KMS-11 (cell line): ENCODE results near the gene TUT4.
A peak's percentile ranks its signal among the peaks of the same experiment; 100 is the strongest.

Experiments
- H2AFZ ChIP-seq: fragments of 200-600 bp; sonication (generic); 2 replicates; pipeline ENCODE4 v1.6.1; 2016; ENCODE audit warnings: antibody characterized with exemption, mixed run types, low read depth
- H3K27ac ChIP-seq: fragments of 200-600 bp; sonication (generic); 2 replicates; pipeline ENCODE4 v1.6.1; 2016; ENCODE audit warnings: mild to moderate bottlenecking, mixed run types
- H3K27me3 ChIP-seq: fragments of 200-600 bp; sonication (generic); 2 replicates; pipeline ENCODE4 v1.6.1; 2017; ENCODE audit warnings: mild to moderate bottlenecking, low read depth, mixed run types, moderate library complexity; ENCODE audit not compliant: insufficient read depth
- H3K36me3 ChIP-seq: fragments of 200-600 bp; sonication (generic); 2 replicates; pipeline ENCODE4 v1.6.1; 2017; ENCODE audit warnings: mild to moderate bottlenecking, mixed run types; ENCODE audit not compliant: insufficient read depth
- H3K4me1 ChIP-seq: fragments of 200-600 bp; sonication (generic); 2 replicates; pipeline ENCODE4 v1.6.1; 2016; ENCODE audit warnings: mild to moderate bottlenecking, low read depth, mixed run types; ENCODE audit not compliant: poor library complexity, severe bottlenecking
- H3K4me2 ChIP-seq: fragments of 200-600 bp; sonication (generic); 2 replicates; pipeline ENCODE4 v1.7.0; 2016; ENCODE audit warnings: mild to moderate bottlenecking, mixed run types
- H3K4me3 ChIP-seq: fragments of 200-600 bp; sonication (generic); IDR thresholded peaks from 2 replicates; pipeline ENCODE4 v1.6.1; 2017; ENCODE audit warnings: low read depth, low read length, mixed read lengths; ENCODE audit not compliant: insufficient read depth
- H3K79me2 ChIP-seq: fragments of 200-600 bp; sonication (generic); 2 replicates; pipeline ENCODE4 v1.6.1; 2016; ENCODE audit warnings: low read depth, mixed run types; ENCODE audit not compliant: insufficient read depth
- H3K9ac ChIP-seq: fragments of 200-600 bp; sonication (generic); 2 replicates; pipeline ENCODE4 v1.6.1; 2016; ENCODE audit warnings: mild to moderate bottlenecking, mixed run types
- H4K20me1 ChIP-seq: fragments of 200-600 bp; sonication (generic); 2 replicates; pipeline ENCODE4 v1.6.1; 2016; ENCODE audit warnings: mild to moderate bottlenecking, mixed run types; ENCODE audit not compliant: insufficient read depth
- CTCF ChIP-seq: fragments of 200-600 bp; sonication (generic); conservative IDR thresholded peaks from 2 replicates; pipeline ENCODE4 v1.6.1; 2017; ENCODE audit warnings: low read depth, mild to moderate bottlenecking, antibody characterized with exemption, low read length, moderate library complexity, mixed read lengths

The TUT4 gene

GRCh38 chr1:52414942-52415341 lies 137.9 kb downstream of the TUT4 start:
- TF ChIP-seq CTCF: no peak
- Histone ChIP-seq H3K9ac (no peak overlapping the region), H4K20me1 (no peaks in the 10 kb centered on the region), H3K4me2 (no peak overlapping the region), H3K27me3 (no peaks in the 10 kb centered on the region), H3K36me3 (peaks cover 35% of the 10 kb centered on the region), H3K4me3 (no peak overlapping the region), H3K27ac (no peak overlapping the region), H3K79me2 (no peaks in the 10 kb centered on the region), H2AFZ (no peak overlapping the region), H3K4me1 (no peaks in the 10 kb centered on the region)

GRCh38 chr1:52413410-52413989 lies 139.4 kb downstream of the TUT4 start:
- H3K4me3 ChIP-seq: no peak overlapping the region
- no peak overlapping the region for H3K9ac ChIP-seq
- no peak overlapping the region for H3K27ac ChIP-seq
- H3K27me3 ChIP-seq: no peaks in the 10 kb centered on the region
- no peaks in the 10 kb centered on the region for H3K79me2 ChIP-seq
- H3K4me2 ChIP-seq: no peak overlapping the region
- no peak overlapping the region for H2AFZ ChIP-seq
- TF ChIP-seq CTCF: no peak
- no peaks in the 10 kb centered on the region for H3K4me1 ChIP-seq
- H4K20me1 ChIP-seq: no peaks in the 10 kb centered on the region
- peaks cover 43% of the 10 kb centered on the region for H3K36me3 ChIP-seq

- peaks cover 44% of the 10 kb centered on the region for H3K4me1 ChIP-seq
- H3K36me3 ChIP-seq: peaks cover 55% of the 10 kb centered on the region; the same call in 1 of the 2 replicates
- 0 out of 2 replicates have a peak, but pooled peaks have one; percentile 18 for TF ChIP-seq CTCF
- H3K79me2 ChIP-seq: peaks cover 67% of the 10 kb centered on the region
- H3K27me3 ChIP-seq: no peaks in the 10 kb centered on the region
- H3K27ac ChIP-seq: peak overlapping the region; percentile 82
- peak overlapping the region; percentile 87 for H3K4me3 ChIP-seq
- peak overlapping the region; percentile 78 for H3K9ac ChIP-seq
- H2AFZ ChIP-seq: peak overlapping the region; percentile 94
- H3K4me2 ChIP-seq: peak overlapping the region; percentile 81
- no peaks in the 10 kb centered on the region for H4K20me1 ChIP-seq
These were observed 147.9 kb downstream of the TUT4 start for GRCh38 chr1:52404975-52405338.

GRCh38 chr1:52404116-52404974 lies 148.5 kb downstream of the TUT4 start, which contains the start of the genes ORC1 and PRPF38A:
ORC1 (minus strand) TSS chr1:52404423; CDS start chr1:52402223, 2,200 bp downstream.
PRPF38A (plus strand) TSS chr1:52404602; CDS start chr1:52404750, 148 bp downstream.
- peak within 1 kb of the TSS; percentile 95 for H3K4me3 ChIP-seq
- H3K4me1 ChIP-seq: peaks cover 44% of the 10 kb centered on the region
- peak within 1 kb of the TSS; percentile 97 for H3K4me2 ChIP-seq
- TF ChIP-seq CTCF: peak; percentile 73
- peak within 1 kb of the TSS; percentile 94 for H2AFZ ChIP-seq
- H3K27me3 ChIP-seq: no peaks in the 10 kb centered on the region
- H4K20me1 ChIP-seq: no peaks in the 10 kb centered on the region
- H3K27ac ChIP-seq: peak within 1 kb of the TSS; percentile 82
- peaks cover 51% of the 10 kb centered on the region; the same call in 1 of the 2 replicates for H3K36me3 ChIP-seq
- peak within 1 kb of the TSS; percentile 78 for H3K9ac ChIP-seq
- H3K79me2 ChIP-seq: peaks cover 67% of the 10 kb centered on the region
